Stimulated activated CD4-positive, alpha-beta T cell treated with anti-CD3 and anti-CD28 coated beads, Interleukin-2, amount 100 ng/mL, for 24 hours (primary cell): ENCODE measurements around the gene AJM1.
A peak's percentile ranks its signal among the peaks of the same experiment; 100 is the strongest.
"Not testable (repeated sequence)": the region's sequence is repeated elsewhere in the genome, so short reads cannot be mapped to it uniquely, and the experiment has no call there.

ENCODE experiments used
- DNase-seq, 2 donors: peaks; one replicate each; pipeline ENCODE4 v3.0.0-alpha.2; 2020

AJM1 gene

DNA sequence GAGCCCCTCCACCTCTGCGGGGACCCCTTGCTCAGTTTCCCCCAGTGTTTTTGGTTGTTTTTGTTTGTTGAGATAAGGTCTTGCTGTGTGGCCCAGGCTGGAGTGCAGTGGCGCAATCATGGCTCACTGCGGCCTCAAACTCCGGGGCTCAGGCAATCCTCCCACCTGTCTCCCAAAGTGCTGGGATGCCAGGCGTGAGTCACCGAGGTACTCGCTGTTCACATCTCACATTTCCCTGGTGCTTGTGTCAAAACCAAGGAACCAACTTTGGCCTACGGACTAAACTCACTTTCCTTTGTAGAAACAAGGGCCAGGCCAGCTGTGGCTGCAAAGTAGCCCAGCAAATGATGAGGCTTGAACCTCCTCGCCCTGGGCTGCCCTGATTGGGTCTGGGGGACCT is 9.7 kb upstream of the AJM1 start:
- DNase-seq, result no peak

DNA sequence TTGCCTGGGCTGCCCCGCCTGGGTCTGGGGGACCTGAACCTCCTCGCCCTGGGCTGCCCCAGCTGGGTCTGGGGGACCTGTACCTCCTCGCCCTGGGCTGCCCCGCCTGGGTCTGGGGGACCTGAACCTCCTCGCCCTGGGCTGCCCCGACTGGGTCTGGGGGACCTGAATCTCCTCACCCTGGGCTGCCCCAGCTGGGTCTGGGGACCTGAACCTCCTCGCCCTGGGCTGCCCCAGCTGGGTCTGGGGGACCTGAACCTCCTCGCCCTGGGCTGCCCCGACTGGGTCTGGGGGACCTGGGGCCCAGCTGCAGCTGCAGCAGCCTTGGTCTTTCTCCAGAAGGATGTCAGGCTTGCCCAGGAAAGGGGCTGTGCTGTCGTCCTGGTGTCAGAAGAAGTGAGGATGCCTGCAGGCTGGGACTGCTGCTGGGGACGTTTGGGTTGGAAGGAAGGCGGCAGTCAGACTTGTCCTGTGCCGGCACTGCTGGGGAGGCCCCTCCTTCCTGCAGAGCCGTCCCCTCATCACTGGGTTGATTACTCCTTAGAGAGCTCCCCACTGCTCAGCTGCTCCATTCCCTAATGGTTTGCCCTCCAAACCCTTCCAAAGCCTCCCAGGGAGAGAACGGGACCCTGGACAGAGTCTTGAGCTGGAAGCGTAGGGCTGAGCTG is 8.8 kb upstream of the AJM1 start:
- not testable (repeated sequence) for DNase-seq

DNA sequence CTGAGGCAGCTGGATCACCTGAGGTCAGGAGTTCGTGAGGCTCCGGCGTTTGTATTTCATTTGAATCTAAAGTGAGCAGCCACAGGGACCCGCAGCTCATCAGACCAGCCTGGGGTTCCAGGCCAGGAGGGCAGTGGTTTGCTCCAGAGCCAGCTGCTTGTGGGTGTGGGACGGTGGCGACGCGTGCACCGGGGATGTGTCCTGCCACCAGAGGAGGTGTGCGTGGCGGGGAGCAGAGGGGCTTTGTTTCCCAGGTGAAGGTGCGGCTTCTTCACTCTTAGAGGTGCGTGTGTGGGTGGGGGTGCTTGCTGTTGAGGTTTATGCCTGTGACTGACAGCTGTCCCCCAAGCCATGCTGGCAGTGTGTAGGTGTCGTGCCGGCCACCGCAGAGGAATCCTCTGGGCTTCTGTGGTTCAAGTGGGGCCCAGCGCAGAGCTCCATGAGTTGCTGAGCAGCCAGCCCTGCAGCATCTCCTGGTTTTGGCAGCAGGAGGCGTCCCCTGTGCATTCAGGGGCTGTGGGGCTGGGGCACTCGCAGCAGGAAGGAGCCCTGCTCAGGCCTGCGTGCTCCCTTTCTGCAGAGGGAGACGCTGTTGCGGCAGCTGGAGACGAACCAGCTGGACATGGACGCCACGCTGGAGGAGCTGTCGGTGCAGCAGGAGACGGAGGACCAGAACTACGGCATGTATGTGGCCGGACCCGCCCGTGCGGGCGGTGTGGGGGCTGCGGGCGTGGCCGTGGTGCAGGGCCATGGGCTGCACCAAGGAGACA is 6.9 kb upstream of the AJM1 start:
- no peak for DNase-seq

DNA sequence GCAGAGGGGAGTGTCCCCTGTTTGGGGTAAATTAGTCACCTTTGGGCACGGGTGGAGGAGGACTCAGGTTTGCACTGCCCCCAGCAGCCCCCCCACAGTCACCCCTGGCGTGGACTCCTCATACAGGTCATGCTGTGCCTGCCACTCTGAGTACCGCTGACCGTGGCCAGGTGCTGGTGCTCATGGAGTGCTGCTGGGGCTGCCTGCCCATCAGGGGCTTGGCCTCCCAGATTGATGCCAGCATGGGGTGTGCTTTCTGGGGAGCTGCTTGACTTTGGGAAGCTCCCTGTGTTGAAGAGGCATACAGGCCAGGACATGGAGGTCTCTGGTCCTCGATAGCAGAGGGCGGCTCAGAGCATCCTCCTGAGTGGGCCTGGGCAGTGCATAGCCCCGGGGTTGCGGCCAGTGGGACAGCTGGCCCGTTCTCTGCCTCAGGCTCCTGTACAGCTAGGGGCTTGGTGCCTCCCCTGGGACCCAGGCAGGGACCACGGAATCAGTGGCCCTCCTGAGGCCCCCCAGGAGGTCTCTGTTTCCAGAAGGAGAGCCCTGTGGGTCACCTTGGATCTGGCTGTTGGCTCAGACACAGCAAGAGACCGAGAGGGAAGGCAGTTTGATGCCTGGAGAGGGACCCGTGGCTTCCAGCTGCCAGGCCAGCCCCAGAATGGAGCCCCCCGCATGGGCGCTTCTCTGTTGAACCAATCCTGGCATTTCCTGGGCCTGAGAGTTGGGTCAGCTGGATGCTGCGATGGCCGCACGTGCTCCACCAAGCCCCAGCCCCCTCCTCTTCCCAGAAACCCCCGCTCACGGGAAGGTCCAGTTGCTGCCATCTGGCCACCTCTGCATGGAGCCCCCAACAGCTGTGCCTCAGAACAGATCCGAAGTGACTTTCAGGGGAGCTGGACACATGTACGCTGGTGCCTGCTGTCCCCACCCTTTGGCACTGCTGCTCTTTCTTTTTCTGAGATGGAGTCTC is 6.1 kb upstream of the AJM1 start:
- DNase-seq, result no peak

DNA sequence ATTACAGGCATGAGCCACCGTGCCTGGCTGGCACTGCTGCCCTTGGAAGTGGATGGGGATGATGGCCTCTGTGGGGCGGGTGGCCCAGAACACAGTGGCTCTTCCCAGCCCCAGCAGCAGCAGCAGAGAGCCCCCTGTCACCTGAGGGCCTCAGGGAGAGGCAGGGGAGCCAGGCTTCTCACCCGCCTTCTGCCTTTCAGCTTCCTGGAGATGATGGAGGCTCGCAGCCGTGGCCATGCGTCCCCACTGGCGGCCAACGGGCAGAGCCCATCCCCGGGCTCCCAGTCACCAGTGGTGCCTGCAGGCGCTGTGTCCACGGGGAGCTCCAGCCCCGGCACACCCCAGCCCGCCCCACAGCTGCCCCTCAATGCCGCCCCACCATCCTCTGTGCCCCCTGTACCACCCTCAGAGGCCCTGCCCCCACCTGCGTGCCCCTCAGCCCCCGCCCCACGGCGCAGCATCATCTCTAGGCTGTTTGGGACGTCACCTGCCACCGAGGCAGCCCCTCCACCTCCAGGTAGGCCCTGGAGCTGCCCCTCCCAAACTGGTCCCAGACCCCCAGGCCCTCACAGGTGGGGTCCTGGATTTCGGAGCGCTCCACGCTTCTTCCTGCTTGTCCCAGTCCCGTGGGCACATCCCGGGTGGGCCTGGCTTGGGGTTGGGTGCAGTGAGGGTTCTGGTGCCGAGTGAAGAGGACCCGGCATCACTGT is 5.0 kb upstream of the AJM1 start:
- no peak for DNase-seq

DNA sequence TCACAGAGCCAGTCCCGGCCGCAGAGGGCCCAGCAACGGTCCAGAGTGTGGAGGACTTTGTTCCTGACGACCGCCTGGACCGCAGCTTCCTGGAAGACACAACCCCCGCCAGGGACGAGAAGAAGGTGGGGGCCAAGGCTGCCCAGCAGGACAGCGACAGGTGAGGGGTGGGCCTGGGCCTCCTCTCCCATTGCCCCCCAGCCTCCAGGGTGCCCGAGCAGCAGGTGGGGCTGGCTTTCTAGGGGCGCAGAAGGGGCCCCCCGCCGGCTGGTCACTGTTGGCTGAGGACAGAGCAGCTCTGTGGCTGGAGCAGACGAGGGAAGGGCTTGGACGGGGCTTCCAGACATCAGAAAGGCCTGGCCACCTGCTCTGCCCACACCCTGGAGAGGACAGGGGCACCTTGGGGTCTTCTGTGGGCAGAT is 4.4 kb upstream of the AJM1 start:
- not testable (repeated sequence) for DNase-seq

DNA sequence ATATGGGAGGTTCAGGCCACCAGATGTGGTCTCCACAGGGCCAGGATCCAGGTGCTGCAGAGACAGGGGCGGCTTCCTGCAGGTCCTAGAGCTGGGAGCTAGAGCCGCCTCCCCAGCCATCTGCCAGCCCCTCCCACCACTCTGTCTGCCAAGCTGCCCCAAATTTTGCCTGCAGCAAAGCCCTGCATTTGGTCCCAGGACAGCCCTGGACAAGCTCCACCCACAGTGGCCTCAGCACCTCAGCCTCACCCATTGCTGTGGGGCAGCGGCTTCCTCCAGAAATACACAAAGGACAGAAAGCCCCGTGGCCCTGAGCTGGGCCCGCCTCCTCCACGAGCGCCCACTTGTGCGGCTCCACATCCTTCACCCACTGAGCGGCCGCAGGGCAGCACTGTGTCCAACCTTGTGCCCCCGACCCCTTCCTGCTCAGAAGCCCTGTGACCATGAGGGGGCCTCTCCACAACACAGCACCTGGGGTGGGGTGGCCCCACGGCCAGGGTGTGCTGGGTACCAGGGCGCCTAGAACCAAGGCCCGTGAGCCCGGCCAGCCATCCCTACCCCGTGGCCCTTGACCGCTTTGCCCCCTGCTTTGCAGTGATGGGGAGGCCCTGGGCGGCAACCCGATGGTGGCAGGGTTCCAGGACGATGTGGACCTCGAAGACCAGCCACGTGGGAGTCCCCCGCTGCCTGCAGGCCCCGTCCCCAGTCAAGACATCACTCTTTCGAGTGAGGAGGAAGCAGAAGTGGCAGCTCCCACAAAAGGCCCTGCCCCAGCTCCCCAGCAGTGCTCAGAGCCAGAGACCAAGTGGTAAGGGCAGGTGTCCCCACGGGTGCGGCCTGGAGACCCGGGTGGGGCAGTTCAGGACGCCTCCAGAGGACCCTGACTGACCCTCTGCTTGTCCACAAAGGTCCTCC is 3.7 kb upstream of the AJM1 start:
- no peak for DNase-seq

DNA sequence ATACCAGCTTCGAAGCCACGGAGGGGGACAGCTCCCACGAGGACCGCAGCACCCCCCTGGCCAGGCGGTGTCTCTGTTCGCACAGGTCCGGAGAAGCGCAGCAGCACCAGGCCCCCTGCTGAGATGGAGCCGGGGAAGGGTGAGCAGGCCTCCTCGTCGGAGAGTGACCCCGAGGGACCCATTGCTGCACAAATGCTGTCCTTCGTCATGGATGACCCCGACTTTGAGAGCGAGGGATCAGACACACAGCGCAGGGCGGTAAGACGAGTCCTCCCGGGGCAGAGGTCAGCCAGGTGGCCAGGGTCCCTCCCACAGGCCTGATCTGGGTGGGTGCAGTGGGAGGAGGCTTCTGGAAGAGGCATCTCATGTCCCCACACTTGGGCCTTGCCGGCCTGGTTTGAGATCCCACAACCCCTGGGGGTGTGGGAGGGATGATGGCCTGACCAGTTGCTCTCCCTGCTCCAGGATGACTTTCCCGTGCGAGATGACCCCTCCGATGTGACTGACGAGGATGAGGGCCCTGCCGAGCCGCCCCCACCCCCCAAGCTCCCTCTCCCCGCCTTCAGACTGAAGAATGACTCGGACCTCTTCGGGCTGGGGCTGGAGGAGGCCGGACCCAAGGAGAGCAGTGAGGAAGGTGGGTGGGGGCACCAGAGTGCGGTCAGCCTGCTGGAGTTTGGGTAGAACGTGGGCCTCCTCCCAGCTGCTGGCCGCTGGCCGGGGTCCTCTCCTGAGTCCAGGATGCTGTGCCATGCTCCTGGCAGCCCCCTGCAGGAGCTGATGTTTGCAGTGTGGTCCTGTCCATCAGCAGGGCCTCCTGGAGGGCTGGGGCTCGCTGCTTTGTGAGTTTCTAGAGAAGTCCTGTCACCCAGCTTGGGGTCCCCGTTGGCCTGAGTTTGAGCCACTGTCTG is 2.8 kb upstream of the AJM1 start:
- no peak for DNase-seq

DNA sequence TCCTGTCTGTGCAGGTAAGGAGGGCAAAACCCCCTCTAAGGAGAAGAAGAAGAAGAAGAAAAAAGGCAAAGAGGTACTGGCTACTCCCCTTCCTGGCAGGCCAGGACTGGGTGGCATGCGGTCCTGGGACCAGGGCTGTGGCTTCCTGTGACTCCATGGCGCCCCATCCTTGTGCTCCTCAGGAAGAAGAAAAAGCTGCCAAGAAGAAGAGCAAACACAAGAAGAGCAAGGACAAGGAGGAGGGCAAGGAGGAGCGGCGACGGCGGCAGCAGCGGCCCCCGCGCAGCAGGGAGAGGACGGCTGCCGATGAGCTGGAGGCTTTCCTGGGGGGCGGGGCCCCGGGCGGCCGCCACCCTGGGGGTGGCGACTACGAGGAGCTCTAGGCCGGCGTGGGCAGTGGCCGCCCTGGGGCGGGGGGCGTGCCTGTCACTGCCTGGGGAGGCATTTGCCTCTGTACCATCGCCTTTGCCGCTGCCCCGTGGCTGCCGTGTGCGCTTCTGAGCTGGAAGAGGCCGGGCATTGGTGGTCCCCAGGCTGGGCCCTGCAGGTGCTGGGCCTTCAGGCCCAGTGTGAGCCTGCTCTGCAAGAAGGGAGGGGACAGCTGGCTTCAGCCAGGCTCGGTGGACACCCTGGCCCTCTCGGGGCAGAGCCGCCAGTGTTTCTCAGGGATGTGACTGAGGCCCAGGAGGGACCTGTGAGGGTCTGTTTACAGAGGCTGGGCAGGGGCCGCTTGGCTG is 2.0 kb upstream of the AJM1 start:
- no peak for DNase-seq

DNA sequence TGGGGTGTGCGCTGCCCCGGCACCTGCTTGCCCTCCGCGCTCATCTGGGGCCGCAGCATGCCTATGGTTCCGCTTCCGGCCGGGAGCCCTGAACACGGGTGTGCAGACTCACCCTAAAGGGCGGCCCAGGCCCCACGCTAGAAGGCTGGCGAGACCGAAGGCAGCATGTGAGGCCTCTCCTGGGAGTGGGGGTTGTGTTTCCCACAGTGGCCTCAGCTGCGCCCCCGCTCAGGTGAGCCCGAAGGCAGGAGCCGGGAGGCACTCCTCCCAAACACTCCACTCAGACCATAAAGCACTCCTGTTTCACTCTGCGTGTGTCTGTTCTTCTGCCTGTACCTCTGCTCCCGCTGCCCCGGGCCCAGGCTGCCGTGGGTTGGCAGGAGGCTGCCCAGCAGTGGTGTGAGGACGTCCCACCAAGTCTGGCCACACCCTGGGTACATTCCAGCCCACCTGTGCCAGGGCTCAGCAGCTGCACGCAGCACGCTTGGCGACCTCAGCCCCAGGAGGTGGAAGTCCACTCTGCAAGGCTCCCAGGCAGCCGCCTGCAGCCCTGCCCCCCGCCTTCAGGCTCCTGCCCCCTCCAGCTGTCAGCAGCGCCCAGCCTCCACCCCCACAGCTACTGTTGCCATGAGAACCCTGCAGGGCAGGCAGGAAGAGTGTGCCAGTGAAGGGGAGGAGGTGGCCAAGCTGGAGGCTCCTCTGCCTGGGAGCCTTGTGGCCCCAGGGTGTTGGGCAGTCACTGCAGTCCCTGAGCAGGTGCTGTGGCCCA is 1.2 kb upstream of the AJM1 start:
- DNase-seq, result no peak

DNA sequence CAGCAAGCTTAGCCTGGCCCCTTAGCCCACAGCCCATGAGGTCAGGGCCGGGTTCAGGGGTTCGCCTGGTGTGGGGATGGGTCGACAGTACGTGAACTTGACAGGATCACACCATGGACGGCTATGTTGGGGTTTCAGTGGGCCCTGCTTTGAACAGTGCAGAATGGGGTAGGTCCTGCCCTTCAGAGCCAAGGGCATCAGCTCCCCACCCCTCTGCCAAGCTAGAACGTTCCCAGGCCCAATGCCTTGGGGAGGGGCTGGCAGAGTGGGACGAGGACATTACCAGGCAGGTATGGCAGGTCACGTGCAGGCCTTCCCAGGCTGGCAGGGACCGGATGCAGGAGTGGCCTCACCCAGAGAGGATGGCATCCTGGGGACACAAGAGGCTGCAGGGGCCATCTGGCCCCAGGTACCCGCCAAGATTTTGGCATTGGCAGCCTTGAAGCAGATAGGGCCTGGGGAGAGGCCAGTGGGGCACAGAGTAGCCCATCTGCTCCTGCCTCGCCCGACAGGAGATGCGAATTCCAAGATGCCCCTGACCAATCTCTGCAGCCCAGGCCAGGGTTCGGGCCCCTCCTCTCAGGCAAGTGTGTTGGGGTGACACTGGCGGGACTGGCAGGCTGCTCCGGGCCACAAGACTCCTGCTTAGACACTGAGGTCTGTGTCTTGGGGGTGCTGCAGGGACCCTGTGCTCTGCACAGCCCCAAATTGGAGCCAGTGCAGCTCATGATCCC is 465 bp upstream of the AJM1 start:
- not testable (repeated sequence) for DNase-seq

DNA sequence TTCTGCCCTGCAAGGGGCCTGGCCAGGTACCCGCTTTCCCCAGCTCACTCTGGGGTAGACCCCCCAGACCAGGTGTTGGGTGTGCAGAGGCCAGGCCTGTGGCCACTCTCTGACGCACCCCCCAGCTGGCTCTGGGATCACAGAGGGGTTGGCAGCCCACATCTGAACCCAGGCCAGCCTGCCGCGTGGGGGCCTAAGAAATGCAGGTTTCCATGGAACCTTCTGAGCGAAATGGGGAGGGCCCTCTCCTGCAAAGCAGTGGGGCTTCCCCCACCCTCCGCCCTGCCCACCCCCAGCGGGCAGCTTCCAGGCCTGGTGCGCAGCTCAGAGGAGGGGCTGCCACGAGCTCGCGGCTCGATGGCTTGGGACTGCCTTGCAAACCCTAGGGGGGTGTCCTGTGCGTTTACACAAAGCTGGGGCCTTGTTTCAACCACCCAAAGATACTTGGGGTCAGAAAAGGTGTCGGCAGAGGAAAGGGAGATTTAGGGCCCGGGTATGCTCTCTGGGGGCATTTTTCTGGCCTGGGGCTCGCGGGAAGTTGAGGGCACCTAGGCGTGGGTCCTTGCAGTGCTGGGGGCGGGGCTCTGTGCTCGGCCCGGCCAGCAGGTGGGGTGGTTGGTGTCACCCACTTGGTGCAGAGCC is 1.0 kb downstream of the AJM1 start:
- DNase-seq, result not testable (repeated sequence)

DNA sequence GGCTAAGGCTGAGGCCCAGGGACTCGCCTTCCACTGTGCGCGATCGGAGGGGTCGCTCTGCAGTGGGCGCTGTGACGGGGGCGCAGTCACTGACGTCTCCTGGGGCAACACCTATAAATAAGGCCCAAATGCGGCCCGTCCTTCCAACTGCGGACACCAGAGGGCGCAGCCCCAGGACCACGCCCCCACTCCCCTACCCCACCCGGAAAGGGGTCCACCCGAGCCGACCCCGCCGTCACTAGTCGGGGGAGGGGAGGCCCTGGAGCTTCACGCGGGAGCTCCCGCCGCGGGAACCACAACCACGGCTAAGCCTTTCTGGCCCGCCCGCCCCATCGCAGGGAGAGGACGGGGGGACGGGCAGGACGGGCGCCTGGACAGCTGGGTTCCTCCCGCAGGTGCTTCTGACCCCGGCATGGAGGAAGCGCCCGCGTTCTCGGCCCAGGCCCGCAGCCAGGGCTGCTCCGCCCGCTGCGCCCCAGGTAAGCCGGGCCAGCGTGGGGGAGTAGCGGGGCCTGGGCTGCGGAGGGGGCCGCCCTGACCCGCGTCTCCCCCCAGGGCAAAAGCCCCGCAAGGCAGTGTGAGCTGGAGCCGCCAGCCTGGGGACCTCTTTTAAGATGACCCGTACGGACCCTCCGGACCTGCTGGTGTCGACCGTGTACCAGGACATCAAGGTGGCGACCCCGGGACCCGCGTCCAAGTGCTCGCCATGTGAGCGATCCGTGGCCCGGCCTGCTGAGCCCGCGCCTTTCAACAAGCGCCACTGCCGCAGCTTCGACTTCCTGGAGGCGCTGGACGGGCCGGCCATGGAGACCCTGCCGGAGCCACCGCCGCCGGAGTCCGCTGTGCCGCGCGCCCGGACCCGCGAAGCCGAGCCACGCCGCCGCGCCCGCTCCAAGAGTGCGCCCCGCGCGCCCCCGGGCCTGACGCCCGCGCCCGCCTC is 1.8 kb downstream of the AJM1 start:
- peak; percentile 72 to 76 for DNase-seq

DNA sequence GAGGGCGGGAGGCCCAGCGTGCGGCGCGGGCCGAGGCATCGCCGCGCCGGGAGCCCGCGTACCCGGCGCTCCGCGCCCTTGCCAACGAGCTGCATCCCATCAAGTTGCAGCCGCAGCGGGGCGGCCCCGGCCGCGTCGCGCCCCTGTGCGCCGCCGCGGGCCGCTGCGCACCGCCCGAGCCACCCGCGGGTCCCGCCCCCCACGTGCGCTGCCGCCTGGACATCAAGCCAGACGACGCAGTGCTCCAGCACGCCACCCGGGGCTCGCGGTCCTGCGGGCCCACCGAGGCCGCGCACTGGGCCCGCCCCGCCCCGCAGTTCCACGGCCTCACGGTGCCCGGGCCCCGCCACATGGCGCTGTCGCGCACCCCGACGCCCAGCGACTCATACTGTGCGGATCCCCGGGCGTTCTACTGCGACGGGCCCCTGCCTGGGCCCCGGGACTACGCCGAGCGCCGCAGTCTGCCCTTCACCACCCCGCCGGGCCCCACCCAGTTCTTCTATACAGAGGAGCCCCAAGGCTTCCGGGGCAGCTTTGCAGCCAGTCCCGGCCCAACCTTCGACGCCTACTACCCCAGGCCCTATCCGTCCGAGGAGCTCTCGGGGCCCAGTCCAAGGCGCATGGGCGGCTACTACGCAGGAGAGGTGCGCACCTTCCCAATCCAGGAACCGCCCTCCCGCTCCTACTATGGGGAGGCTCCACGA is 2.6 kb downstream of the AJM1 start:
- no peak for DNase-seq

DNA sequence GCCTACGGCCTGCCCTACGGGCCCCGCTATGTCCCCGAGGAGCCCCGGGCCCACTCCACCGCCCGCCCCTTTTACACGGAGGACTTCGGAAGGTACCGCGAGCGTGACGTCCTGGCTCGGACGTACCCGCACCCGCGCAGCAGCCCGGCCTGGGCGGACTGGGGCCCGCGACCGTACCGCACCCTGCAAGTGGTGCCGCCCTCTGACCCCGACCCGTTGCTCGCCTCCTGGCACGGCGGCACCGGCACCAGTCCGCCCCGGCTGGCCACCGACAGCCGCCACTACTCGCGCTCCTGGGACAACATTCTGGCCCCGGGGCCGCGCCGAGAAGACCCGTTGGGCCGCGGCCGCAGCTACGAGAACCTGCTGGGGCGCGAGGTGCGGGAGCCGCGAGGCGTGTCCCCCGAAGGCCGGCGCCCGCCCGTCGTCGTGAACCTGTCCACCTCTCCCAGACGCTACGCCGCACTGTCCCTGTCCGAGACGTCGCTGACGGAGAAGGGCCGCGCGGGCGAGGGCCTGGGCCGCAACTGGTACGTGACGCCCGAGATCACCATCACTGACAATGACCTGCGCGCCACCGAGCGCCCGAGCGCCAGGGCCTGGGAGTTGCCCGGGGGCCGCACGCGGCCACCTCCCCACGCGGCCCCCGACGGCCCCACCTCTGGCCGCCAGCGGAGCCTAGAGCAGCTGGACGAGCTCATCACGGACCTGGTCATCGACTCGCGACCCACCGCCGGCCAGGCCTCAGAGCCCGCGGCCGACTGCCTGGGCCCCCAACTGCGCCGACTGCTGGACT is 3.4 kb downstream of the AJM1 start:
- no peak for DNase-seq
